GM23338 (cell line): ENCODE measurements around the gene ARCN1. TPM values are rescaled to one million over a fixed set of nuclear protein-coding genes. Genes with fewer than 3 reads are reported as not detected.

Experiments
- CREB1 ChIP-seq: fragments of 250-450 bp; sonication (Bioruptor Pico); IDR thresholded peaks from 2 replicates; pipeline ENCODE4 v1.5.0; 2020; ENCODE audit warnings: low read depth, mild to moderate bottlenecking, moderate library complexity
- CTCF ChIP-seq, 2 experiments: fragments of 200-600 bp in 1 of 2; sonication (generic) in 1 of 2; conservative IDR thresholded peaks; 2 replicates each; pipeline versions ENCODE4 v1.5.1 to v1.6.1; 2016 to 2017; ENCODE audit warnings: antibody characterized with exemption in 2 of 2, low read depth in 2 of 2, mild to moderate bottlenecking in 2 of 2, moderate library complexity in 1 of 2
- ETS1 ChIP-seq: IDR thresholded peaks from 2 replicates; pipeline ENCODE4 v1.6.1; 2016; ENCODE audit warnings: antibody characterized with exemption
- EZH2phosphoT487 ChIP-seq: fragments of 200-600 bp; sonication (generic); IDR thresholded peaks from one replicate; pipeline ENCODE4 v1.8.1; 2018; ENCODE audit warnings: antibody characterized with exemption; ENCODE audit not compliant: unreplicated experiment
- STAT1 ChIP-seq: IDR thresholded peaks from one replicate; pipeline ENCODE4 v1.6.1; 2016; ENCODE audit warnings: antibody characterized with exemption; ENCODE audit not compliant: unreplicated experiment
- ZNF114 ChIP-seq: fragments of 250-450 bp; sonication (Bioruptor Pico); IDR thresholded peaks from 2 replicates; pipeline ENCODE4 v1.5.0; 2020; ENCODE audit warnings: mild to moderate bottlenecking, moderate library complexity
- ZNF462 ChIP-seq: fragments of 250-450 bp; sonication (Bioruptor Pico); IDR thresholded peaks from 2 replicates; pipeline ENCODE4 v1.5.0; 2020; ENCODE audit warnings: mild to moderate bottlenecking, moderate library complexity
- polyA plus RNA-seq: library from polyadenylated mRNA; unstranded; fragments of >200 nt; fragmentation: Nextera tagmentation; extraction: Ambion mirVana; gene quantifications from 2 replicates; pipeline ENCODE4 v1.2.1, GENCODE V29; 2016
- total RNA-seq: library from RNA; depleted of rRNA; stranded (reverse); fragments of >200 nt; shearing (Covaris generic); gene quantifications from 2 replicates; pipeline ENCODE4 v1.2.3, GENCODE V29; 2014

The ARCN1 gene
- total and polyA plus RNA-seq, 2 experiments from 2014 or later: 79.9 to 106 TPM

GRCh38 chr11:118628432-118628831 is 56.2 kb downstream of the ARCN1 start (continued):
- TF ChIP-seq ZNF462 (CRISPR knock-in tag): no peak
- TF ChIP-seq STAT1: no peak
- no peak for TF ChIP-seq ETS1
- TF ChIP-seq EZH2phosphoT487: no peak
- no peak for TF ChIP-seq CREB1 (CRISPR knock-in tag)
- no peak for TF ChIP-seq CTCF (conservative IDR thresholded peaks at IDR 0.05; ENCODE audit: low read depth in 2 of 2)
- TF ChIP-seq ZNF114: no peak
